ENCODE results near the gene FBXO2.

FBXO2 gene

DNA sequence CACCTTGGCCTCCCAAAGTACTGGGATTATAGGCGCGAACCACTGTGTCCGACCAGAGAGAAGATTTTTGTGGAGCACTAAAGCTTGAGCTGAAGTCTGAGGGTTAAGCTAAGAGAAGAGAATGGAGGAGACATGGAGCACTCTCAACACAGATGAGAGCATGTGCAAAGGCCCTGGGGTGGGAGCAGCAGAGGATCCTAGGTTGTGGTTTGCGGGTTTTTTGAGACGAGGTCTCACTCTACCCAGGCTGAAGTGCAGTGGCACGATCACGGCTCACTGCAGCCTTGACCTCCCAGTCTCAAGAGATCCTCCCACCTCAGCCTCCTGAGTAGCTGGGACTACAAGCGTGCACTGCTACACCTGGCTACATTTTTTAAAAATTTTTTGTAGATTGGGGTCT is 30.5 kb downstream of the FBXO2 start:
- TF ChIP-seq RAD21 (IDR thresholded peaks at IDR 0.05; ENCODE audit: low read depth) (no peak), FOXM1 (IDR thresholded peaks at IDR 0.05; ENCODE audit: borderline replicate concordance, low read depth) (no peak), TEAD4 (IDR thresholded peaks at IDR 0.05) (no peak), CEBPB (IDR thresholded peaks at IDR 0.05) (no peak), TAF1 (IDR thresholded peaks at IDR 0.05; ENCODE audit: low read depth) (no peak), EP300 (IDR thresholded peaks at IDR 0.05; ENCODE audit: borderline replicate concordance) (no peak), EGR1 (IDR thresholded peaks at IDR 0.05) (no peak), TCF12 (IDR thresholded peaks at IDR 0.05; ENCODE audit: low read depth) (no peak), YY1 (IDR thresholded peaks at IDR 0.05; ENCODE audit: low read depth) (no peak), NFIC (IDR thresholded peaks at IDR 0.05) (no peak), CREB1 (IDR thresholded peaks at IDR 0.05; ENCODE audit: low read depth) (no peak), ZBTB7A (IDR thresholded peaks at IDR 0.05; ENCODE audit: low read depth) (no peak)
- TF ChIP-seq, protein P1, sequence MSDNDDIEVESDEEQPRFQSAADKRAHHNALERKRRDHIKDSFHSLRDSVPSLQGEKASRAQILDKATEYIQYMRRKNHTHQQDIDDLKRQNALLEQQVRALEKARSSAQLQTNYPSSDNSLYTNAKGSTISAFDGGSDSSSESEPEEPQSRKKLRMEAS (IDR thresholded peaks at IDR 0.05) = no peak
- TF ChIP-seq, protein P2, sequence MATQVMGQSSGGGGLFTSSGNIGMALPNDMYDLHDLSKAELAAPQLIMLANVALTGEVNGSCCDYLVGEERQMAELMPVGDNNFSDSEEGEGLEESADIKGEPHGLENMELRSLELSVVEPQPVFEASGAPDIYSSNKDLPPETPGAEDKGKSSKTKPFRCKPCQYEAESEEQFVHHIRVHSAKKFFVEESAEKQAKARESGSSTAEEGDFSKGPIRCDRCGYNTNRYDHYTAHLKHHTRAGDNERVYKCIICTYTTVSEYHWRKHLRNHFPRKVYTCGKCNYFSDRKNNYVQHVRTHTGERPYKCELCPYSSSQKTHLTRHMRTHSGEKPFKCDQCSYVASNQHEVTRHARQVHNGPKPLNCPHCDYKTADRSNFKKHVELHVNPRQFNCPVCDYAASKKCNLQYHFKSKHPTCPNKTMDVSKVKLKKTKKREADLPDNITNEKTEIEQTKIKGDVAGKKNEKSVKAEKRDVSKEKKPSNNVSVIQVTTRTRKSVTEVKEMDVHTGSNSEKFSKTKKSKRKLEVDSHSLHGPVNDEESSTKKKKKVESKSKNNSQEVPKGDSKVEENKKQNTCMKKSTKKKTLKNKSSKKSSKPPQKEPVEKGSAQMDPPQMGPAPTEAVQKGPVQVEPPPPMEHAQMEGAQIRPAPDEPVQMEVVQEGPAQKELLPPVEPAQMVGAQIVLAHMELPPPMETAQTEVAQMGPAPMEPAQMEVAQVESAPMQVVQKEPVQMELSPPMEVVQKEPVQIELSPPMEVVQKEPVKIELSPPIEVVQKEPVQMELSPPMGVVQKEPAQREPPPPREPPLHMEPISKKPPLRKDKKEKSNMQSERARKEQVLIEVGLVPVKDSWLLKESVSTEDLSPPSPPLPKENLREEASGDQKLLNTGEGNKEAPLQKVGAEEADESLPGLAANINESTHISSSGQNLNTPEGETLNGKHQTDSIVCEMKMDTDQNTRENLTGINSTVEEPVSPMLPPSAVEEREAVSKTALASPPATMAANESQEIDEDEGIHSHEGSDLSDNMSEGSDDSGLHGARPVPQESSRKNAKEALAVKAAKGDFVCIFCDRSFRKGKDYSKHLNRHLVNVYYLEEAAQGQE (IDR thresholded peaks at IDR 0.05; ENCODE audit: low read depth) = no peak
- TF ChIP-seq, protein P3, sequence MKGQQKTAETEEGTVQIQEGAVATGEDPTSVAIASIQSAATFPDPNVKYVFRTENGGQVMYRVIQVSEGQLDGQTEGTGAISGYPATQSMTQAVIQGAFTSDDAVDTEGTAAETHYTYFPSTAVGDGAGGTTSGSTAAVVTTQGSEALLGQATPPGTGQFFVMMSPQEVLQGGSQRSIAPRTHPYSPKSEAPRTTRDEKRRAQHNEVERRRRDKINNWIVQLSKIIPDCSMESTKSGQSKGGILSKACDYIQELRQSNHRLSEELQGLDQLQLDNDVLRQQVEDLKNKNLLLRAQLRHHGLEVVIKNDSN (IDR thresholded peaks at IDR 0.05) = no peak

DNA sequence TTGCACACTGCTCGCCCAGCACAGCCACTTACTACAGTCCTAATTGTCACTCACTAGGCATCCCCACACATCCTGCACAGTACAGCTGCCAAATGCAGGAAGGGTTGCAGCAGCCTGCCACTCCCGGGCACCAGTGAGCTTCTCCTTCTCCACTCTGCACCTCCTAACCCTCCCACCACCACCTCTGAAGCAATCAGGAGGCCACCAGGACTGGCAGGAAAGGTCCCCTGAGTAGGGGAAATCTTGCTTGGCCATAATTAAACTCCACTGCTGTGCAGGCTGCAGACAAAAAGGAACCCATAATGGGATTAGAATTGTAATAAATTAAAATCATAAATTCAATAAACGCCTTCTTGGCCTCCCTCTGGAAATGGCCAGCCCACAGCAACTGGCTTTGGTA is 31.8 kb downstream of the FBXO2 start:
- TF ChIP-seq CREB1 (IDR thresholded peaks at IDR 0.05; ENCODE audit: low read depth) (no peak), TCF12 (IDR thresholded peaks at IDR 0.05; ENCODE audit: low read depth) (no peak), RAD21 (IDR thresholded peaks at IDR 0.05; ENCODE audit: low read depth) (no peak), FOXM1 (IDR thresholded peaks at IDR 0.05; ENCODE audit: borderline replicate concordance, low read depth) (no peak), TEAD4 (IDR thresholded peaks at IDR 0.05) (no peak), EGR1 (IDR thresholded peaks at IDR 0.05) (no peak), ZBTB7A (IDR thresholded peaks at IDR 0.05; ENCODE audit: low read depth) (no peak), TAF1 (IDR thresholded peaks at IDR 0.05; ENCODE audit: low read depth) (no peak), CEBPB (IDR thresholded peaks at IDR 0.05) (no peak), EP300 (IDR thresholded peaks at IDR 0.05; ENCODE audit: borderline replicate concordance) (no peak)
- TF ChIP-seq, protein P3 (IDR thresholded peaks at IDR 0.05) = no peak
- TF ChIP-seq, protein P2 (IDR thresholded peaks at IDR 0.05; ENCODE audit: low read depth) = no peak
- TF ChIP-seq, protein P1 (IDR thresholded peaks at IDR 0.05) = no peak

DNA sequence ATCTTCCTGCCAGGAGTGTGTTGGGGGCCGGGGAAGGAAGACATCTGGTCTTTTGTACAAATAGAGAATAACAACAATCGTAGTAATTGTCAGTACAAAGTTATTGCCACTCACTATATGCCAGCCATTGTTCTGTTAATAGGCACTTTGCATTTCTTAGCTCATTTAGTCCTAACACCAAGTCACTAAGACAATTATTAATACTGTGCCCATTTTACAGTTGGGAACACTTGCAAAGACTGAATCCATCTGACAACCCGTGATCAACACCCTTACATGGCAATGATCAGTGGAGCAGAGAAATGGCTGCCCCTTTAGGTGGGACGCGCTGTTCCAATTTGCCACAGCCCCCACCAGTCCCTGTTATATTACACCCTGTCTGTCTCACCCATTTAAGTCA is 33.3 kb downstream of the FBXO2 start:
- TF ChIP-seq TAF1 (IDR thresholded peaks at IDR 0.05; ENCODE audit: low read depth) (no peak), TEAD4 (IDR thresholded peaks at IDR 0.05) (no peak), ZBTB7A (IDR thresholded peaks at IDR 0.05; ENCODE audit: low read depth) (no peak), RAD21 (IDR thresholded peaks at IDR 0.05; ENCODE audit: low read depth) (no peak), YY1 (IDR thresholded peaks at IDR 0.05; ENCODE audit: low read depth) (no peak), FOXM1 (IDR thresholded peaks at IDR 0.05; ENCODE audit: borderline replicate concordance, low read depth) (no peak), CREB1 (IDR thresholded peaks at IDR 0.05; ENCODE audit: low read depth) (no peak), EGR1 (IDR thresholded peaks at IDR 0.05) (no peak), NFIC (IDR thresholded peaks at IDR 0.05) (no peak), CEBPB (IDR thresholded peaks at IDR 0.05) (no peak), TCF12 (IDR thresholded peaks at IDR 0.05; ENCODE audit: low read depth) (no peak), EP300 (IDR thresholded peaks at IDR 0.05; ENCODE audit: borderline replicate concordance) (no peak)
- TF ChIP-seq, protein P1 (IDR thresholded peaks at IDR 0.05) = no peak
- TF ChIP-seq, protein P3 (IDR thresholded peaks at IDR 0.05) = no peak

DNA sequence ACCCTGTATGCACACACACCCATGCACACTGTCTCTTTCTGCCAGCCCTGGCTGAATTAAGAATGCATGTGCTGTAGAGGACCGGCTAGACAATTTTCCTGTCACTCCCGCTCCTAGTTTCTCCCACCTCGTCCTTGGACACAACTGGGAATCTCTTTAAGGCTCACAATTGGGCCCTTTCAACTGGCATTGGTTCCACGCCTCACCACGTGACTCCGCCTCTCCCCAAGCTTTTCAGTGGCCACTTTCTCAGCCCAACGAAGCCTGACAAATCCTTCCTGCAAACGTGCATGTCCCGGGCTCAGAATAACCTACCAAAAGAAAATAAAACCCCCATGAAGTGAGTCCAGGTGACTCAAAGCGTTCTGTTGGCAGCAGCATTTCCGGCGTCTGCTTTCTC is 33.8 kb downstream of the FBXO2 start:
- no peak for TF ChIP-seq YY1 (IDR thresholded peaks at IDR 0.05; ENCODE audit: low read depth)
- TF ChIP-seq, protein P3 (IDR thresholded peaks at IDR 0.05) = peak; percentile 58

DNA sequence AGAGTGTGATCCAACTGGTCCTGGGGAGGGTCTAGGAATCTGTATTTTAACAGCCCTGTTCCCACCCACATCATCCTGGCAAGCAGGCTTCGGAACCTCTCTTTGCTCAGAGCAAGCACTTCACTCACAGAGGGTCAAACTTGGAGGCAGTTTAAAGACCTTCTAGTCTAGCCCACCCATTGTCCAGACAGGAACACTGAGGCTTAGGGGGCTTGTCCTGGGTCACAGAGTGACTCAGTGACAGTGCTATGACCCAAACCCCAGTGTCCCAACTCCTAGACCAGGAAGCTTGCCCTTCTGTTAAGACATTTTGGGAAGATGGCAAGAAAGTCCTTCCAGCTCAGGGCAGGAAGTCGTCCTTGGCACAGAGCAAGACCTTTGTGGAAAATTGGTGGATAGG is 36.5 kb downstream of the FBXO2 start:
- TF ChIP-seq ZBTB7A (IDR thresholded peaks at IDR 0.05; ENCODE audit: low read depth) = no peak
- no peak for TF ChIP-seq TEAD4 (IDR thresholded peaks at IDR 0.05)
- TF ChIP-seq FOXM1 (IDR thresholded peaks at IDR 0.05; ENCODE audit: borderline replicate concordance, low read depth) = no peak
- no peak for TF ChIP-seq EGR1 (IDR thresholded peaks at IDR 0.05)
- TF ChIP-seq TAF1 (IDR thresholded peaks at IDR 0.05; ENCODE audit: low read depth) = no peak
